Measurements from ENCODE around the gene CNTN6.

Gene CNTN6

DNA sequence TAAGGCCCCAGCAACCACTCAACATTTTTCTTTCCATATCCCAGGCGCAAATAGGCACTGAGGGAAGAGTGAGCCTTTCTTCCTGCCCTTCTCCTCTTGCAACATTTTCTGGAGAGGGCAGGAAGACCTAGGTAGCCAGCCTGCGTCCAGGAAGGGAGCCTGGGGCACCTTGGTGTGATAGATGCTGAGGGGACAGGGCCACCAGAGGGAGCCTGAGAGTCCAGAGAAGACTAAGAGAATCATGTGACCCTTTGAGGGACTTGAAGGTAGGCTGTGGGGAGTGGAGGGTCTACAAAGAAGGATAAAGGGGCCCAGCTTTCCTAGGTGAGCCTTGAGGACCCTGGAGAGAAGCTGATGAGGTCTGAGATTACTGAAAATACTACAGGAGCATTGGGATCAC lies 346.6 kb downstream of the CNTN6 start:
- DNase-seq, result no peak

DNA sequence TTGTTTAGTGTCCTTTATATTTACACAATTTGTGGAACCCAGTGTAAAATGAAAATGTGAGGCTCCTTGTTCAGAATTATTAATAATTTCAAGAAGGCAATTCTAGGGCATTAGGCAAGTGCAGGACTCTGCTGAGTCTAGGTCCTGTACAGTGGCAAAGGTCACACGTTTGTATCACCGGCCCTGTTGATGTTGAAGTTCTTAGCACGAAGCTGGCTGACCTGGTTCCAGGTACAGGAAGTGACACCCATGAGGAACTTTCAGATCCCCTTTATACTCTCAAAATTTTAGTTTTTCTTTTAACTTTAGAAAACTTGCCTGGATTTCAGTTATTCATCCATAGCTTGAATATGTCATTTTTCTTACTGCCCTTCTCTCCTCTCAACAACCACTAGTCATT lies 349.4 kb downstream of the CNTN6 start:
- no peak for DNase-seq

GRCh38 chr3:1444195-1444594 lies 351.4 kb downstream of the CNTN6 start:
- DNase-seq, result no peak

DNA sequence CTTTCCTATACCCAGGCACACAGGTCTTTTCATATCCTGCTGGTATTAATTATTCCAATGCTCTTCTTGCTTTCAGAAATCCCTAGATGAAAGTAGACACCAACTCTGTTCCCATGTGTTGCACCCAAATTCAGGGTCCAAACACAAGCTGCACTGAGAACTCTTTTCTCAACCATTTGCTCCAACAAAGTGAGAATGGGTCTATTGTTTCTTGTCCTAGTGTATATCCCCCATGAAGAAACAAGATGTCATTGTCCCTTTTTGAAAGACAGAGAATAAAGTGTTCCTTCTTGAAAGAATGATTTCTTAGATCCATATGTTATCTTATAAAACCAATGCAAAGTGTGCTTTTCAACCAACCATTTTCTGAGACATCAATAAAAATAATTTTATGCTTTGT lies 353.7 kb downstream of the CNTN6 start:
- no peak for DNase-seq

DNA sequence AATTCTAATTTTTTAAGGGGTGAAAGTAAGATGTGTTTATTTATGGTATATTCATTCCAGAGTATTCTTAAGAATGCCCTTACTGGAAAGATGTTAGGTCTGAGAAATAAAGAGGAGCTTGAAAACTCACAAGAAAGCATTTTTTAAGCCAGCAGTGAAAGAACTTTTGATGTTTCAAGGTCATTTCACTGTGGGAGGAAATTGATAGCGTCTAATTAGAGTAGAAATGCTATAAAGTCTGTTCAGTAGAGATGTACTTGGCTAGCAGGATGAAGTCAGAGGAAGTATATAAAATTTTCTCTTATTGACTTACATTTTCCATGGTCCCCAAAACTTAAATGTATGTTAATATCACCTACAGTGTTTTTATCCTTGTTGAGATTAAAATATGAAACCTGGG lies 354.6 kb downstream of the CNTN6 start:
- DNase-seq, result no peak

GRCh38 chr3:1448443-1448842 lies 355.6 kb downstream of the CNTN6 start:
- no peak for DNase-seq

Measured in CD4-positive, alpha-beta T cell treated with Interferon alpha-2 for 1 hour (primary cell).